ENCODE results near the gene KCNN2. TPM values are rescaled to one million over a fixed set of nuclear protein-coding genes. Genes with fewer than 3 reads are reported as not detected.

Gene KCNN2
- total RNA-seq, 1 donor from 2014 or later, result 0.88 TPM

DNA sequence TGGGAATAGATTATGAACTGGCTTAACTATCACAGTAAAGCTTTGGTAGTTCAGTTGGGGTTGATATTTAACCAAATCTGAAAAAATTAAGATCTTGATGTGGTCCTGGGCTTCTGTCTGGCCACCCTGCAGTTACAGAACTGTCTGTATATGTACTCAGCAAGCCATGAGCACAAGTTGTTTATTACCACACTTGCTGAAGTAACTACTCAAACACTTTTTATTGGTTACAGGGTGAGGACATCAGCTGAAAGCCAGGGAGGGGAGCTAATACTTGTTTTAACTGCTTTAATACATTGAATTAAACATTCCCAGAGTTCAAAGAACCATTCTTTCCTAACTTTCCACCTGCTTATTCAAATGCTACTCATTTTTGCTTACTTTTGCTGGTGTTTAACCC, 29.4 kb upstream of the KCNN2 start:
- DNase-seq (ENCODE audit: low read depth), result no peak
- H3K27me3 ChIP-seq (ENCODE audit: control insufficient read depth, insufficient read depth, low read length), result no peaks in the 10 kb centered on the region
- H3K36me3 ChIP-seq (ENCODE audit: control insufficient read depth, insufficient read depth, low read length), result no peaks in the 10 kb centered on the region
- TF ChIP-seq CTCF (IDR thresholded peaks at IDR 0.05; ENCODE audit: insufficient read depth, low read length, poor library complexity, severe bottlenecking), result no peak
- no peak overlapping the region for H3K4me3 ChIP-seq (ENCODE audit: low read depth, low read length)

- Histone ChIP-seq H3K27me3 (ENCODE audit: control insufficient read depth, insufficient read depth, low read length) (no peaks in the 10 kb centered on the region), H3K36me3 (ENCODE audit: control insufficient read depth, insufficient read depth, low read length) (no peaks in the 10 kb centered on the region), H3K4me3 (ENCODE audit: low read depth, low read length) (no peak overlapping the region)
- no peak for DNase-seq (ENCODE audit: low read depth)
- TF ChIP-seq CTCF (IDR thresholded peaks at IDR 0.05; ENCODE audit: insufficient read depth, low read length, poor library complexity, severe bottlenecking), result no peak
These were observed 28.9 kb upstream of the KCNN2 start for GRCh38 chr5:114332925-114333324.

GRCh38 chr5:114335391-114335790, 26.5 kb upstream of the KCNN2 start:
- Histone ChIP-seq H3K27me3 (ENCODE audit: control insufficient read depth, insufficient read depth, low read length) (no peaks in the 10 kb centered on the region), H3K36me3 (ENCODE audit: control insufficient read depth, insufficient read depth, low read length) (no peaks in the 10 kb centered on the region), H3K4me3 (ENCODE audit: low read depth, low read length) (no peak overlapping the region)
- DNase-seq (ENCODE audit: low read depth), result no peak
- no peak for TF ChIP-seq CTCF (IDR thresholded peaks at IDR 0.05; ENCODE audit: insufficient read depth, low read length, poor library complexity, severe bottlenecking)

- DNase-seq (ENCODE audit: low read depth), result no peak
- no peak for TF ChIP-seq CTCF (IDR thresholded peaks at IDR 0.05; ENCODE audit: insufficient read depth, low read length, poor library complexity, severe bottlenecking)
- Histone ChIP-seq H3K36me3 (ENCODE audit: control insufficient read depth, insufficient read depth, low read length) (no peaks in the 10 kb centered on the region), H3K27me3 (ENCODE audit: control insufficient read depth, insufficient read depth, low read length) (no peaks in the 10 kb centered on the region), H3K4me3 (ENCODE audit: low read depth, low read length) (no peak overlapping the region)
These were observed 22.8 kb upstream of the KCNN2 start for GRCh38 chr5:114339108-114339507.

GRCh38 chr5:114346181-114346580, 15.7 kb upstream of the KCNN2 start:
- Histone ChIP-seq H3K27me3 (ENCODE audit: control insufficient read depth, insufficient read depth, low read length) (no peaks in the 10 kb centered on the region), H3K36me3 (ENCODE audit: control insufficient read depth, insufficient read depth, low read length) (no peaks in the 10 kb centered on the region), H3K4me3 (ENCODE audit: low read depth, low read length) (no peak overlapping the region)
- no peak for DNase-seq (ENCODE audit: low read depth)
- TF ChIP-seq CTCF (IDR thresholded peaks at IDR 0.05; ENCODE audit: insufficient read depth, low read length, poor library complexity, severe bottlenecking), result no peak

GRCh38 chr5:114355086-114355830, 6.6 kb upstream of the KCNN2 start:
- H3K27me3 ChIP-seq (ENCODE audit: control insufficient read depth, insufficient read depth, low read length), result peaks cover 6% of the 10 kb centered on the region
- no peak for DNase-seq (ENCODE audit: low read depth)
- no peak overlapping the region for H3K4me3 ChIP-seq (ENCODE audit: low read depth, low read length)
- no peak for TF ChIP-seq CTCF (IDR thresholded peaks at IDR 0.05; ENCODE audit: insufficient read depth, low read length, poor library complexity, severe bottlenecking)
- H3K36me3 ChIP-seq (ENCODE audit: control insufficient read depth, insufficient read depth, low read length), result no peaks in the 10 kb centered on the region
